Measurements from ENCODE around the gene CSF1R.

The CSF1R gene

DNA sequence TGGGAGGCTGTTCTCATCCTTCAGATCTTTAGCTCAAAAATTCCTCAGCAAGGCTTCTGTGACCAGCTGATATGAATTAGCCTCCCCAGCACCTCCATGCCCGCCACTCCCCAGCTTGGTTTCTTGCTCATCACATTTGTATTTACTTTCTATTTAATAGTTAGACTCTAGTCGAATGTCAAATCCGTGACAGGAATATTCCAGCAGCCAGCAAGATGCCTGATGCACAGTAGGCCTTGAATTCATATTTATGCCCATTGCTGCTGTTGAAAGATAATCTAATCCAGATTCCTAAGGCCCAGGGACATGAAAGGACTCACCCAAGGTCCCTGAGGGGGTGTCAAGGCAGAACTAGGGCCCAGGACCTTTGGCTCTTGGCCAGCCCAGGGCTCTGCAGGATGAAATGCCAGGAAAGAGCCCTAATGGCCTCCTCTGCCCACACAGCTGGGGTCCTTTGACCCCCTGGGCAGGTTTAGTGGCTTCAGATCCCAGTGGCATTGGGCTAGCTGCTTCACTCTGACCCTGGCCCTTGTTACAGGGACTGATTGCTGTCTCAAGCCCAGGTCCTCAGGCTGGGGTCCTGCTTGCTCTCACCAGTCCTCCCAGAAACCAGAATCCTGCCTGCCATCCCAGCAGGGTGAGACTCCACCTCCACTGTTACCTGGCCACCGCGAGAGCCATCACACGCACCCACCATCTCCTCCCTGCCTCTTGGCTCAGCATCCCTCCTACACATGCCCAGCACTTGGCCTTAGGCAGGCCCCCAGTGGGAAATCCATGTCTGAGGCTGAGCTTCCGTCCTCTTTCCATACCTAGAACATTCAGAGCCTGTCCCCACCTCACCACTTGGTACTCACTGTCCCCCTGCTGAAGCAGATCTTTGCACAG lies 7.3 kb downstream of the CSF1R start:
- ChIA-PET POLR2A (interaction anchor here (1.4 kb wide), 1 partner anchor 12 kb away, joined by 4 read pairs; no protein-coding TSS in a partner anchor), CTCF (interaction anchor here (0.8 to 1.0 kb wide), 2 partner anchors 11 to 12 kb away, joined by 3 read pairs; no protein-coding TSS in a partner anchor)
- H3K4me3 ChIP-seq (ENCODE audit: low read depth, low read length): no peak overlapping the region
- DNase-seq (ENCODE audit: low read depth, low spot score): no peak
- TF ChIP-seq CTCF (IDR thresholded peaks at IDR 0.05; ENCODE audit: insufficient read depth, low read length, missing control alignments): no peak

GRCh38 chr5:150077996-150078801 lies 8.2 kb downstream of the CSF1R start:
- no peak for DNase-seq (ENCODE audit: low read depth, low spot score)
- H3K4me3 ChIP-seq (ENCODE audit: low read depth, low read length): no peak overlapping the region
- CTCF ChIA-PET: interaction anchor here (0.8 kb wide), 1 partner anchor 11 kb away, joined by 3 read pairs; no protein-coding TSS in a partner anchor
- TF ChIP-seq CTCF (IDR thresholded peaks at IDR 0.05; ENCODE audit: insufficient read depth, low read length, missing control alignments): no peak
- POLR2A ChIA-PET: interaction anchor here (1.4 kb wide), 1 partner anchor 11 kb away, joined by 4 read pairs; no protein-coding TSS in a partner anchor

DNA sequence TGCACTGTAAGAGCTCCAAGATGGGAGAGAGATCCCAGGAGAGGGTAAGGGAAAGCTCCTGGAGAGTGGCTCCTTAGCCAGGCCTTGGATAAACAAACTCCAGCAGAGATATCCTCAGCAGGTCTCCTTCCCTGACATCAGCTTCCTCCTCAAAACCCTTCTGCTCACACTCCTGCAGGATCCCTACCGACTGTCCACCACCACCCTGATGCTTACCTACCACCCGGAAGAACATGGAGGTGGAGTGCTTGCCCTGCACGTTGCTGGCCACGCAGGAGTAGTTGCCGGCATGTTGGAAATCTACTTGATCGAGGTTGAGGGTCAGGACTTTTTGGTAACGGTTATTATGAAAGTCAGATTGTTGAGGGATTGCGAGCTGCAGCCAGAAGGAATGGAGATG lies 9.3 kb downstream of the CSF1R start:
- CTCF ChIA-PET: no interaction called here
- DNase-seq (ENCODE audit: low read depth, low spot score): no peak
- no peak overlapping the region for H3K4me3 ChIP-seq (ENCODE audit: low read depth, low read length)
- no peak for TF ChIP-seq CTCF (IDR thresholded peaks at IDR 0.05; ENCODE audit: insufficient read depth, low read length, missing control alignments)
- POLR2A ChIA-PET: no interaction called here

DNA sequence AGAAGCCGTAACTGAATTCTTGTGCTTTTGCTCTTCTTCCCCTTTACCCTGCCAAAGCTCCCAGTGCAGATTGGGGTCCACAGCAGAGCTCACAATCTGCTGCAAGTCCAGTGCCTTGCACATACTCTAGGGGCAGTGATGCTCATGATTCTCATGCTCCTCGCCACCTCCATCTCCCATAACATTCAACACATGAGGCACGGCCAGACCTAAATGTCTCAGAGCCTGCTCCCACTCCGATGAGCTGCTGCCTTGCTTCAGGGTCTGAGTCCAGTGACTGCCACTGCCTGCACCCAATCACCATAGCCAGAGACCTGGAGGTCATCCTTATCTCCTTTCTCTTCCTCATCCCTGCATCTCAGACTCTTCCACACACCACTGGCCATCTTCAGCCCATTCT lies 10.5 kb downstream of the CSF1R start:
- DNase-seq (ENCODE audit: low read depth, low spot score): no peak
- ChIA-PET POLR2A (no interaction called here), CTCF (interaction anchor here (0.9 to 1.9 kb wide), 3 partner anchors 10 to 27 kb away, joined by 3 to 5 read pairs (median 3); no protein-coding TSS in a partner anchor)
- TF ChIP-seq CTCF (IDR thresholded peaks at IDR 0.05; ENCODE audit: insufficient read depth, low read length, missing control alignments): no peak
- H3K4me3 ChIP-seq (ENCODE audit: low read depth, low read length): no peak overlapping the region

DNA sequence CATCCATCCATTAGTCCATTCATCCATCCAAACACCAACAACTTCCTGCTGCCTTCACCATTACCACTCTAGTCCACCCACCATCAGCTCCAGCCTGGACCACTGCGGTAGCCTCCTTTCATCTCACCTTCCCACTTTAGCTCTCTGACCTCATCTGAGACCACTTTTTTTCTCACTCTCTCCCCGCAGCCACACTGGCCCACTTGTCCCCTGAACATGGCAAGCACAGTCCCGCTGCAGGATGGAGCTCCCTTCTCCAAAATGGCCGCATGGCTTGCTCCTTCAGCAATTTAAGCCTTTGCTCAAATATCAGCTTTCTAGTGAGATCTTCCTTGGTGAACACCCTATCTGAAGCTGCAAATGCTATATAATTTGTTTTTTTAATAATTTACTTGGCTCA lies 11.1 kb downstream of the CSF1R start:
- CTCF ChIA-PET: interaction anchor here (0.9 to 1.9 kb wide), 3 partner anchors 10 to 26 kb away, joined by 3 to 5 read pairs (median 3); no protein-coding TSS in a partner anchor
- POLR2A ChIA-PET: no interaction called here
- TF ChIP-seq CTCF (IDR thresholded peaks at IDR 0.05; ENCODE audit: insufficient read depth, low read length, missing control alignments): no peak
- no peak overlapping the region for H3K4me3 ChIP-seq (ENCODE audit: low read depth, low read length)
- DNase-seq (ENCODE audit: low read depth, low spot score): no peak

GRCh38 chr5:150073677-150074076 lies 12.7 kb downstream of the CSF1R start:
- TF ChIP-seq CTCF (IDR thresholded peaks at IDR 0.05; ENCODE audit: insufficient read depth, low read length, missing control alignments): no peak
- ChIA-PET POLR2A (no interaction called here), CTCF (interaction anchor here (1.4 kb wide), 1 partner anchor 9 kb away, joined by 3 read pairs; no protein-coding TSS in a partner anchor)
- H3K4me3 ChIP-seq (ENCODE audit: low read depth, low read length): no peak overlapping the region
- DNase-seq (ENCODE audit: low read depth, low spot score): no peak

Data from AG04449 (cell line).